ENCODE data around the gene DLGAP1.
A peak's percentile ranks its signal among the peaks of the same experiment; 100 is the strongest.

The DLGAP1 gene

DNA sequence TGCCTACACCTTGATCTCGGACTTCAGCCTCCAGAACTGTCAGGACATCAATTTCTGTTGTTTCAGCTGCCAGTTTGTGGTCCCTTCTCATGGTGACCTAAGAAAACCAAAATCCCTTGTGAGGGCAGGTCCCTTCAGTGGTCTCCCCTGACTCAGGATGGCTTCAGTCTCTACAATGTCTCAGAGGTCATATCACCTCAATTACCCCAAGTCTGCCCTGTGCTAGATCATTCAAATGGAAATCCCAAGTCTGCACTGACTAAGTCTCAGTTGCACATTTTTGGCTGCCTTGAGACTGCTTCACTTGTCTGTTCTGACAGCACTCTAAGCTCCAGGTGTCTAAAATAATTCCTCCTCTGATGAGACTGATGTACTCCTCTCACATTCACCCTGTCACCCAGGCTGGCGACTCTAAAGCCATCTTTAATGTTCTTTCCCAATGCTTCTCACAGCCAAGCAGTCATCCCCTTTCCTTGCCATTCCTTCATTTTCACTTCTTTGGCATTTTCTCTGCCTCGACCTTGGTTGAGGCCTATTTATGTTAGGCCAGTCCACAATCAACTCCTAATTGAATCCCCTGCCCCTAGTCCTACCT, 470.8 kb downstream of the DLGAP1 start:
- no peak for DNase-seq

DNA sequence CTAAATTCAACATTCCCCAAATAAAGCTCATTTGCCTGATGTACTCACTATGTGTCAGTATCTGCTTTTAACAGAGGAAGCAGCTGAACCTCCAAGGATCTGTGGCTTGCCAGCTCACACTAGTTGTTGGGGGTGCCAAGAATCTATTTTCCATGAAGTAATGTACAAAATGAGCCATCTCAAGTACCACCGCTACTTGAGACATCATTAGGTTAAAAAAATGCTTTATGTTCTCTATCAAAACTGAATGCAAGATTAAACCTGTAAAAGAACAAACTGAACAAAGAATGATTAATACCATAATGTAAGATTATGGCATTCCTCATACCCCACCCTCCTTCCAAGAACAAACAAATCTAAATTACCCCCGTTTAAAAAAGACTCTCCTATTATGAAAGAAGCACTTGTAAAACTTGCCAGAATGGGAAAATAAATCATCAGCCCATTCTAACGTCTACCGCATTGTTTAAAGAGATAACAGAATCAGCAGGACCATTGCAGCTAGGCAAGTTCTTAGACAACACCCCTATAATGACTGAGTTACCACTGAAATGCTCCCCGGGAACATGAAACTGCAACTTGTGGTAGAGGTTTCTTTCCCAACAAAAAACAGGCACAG, 471.6 kb downstream of the DLGAP1 start:
- DNase-seq, result no peak

GRCh38 chr18:3982541-3982940, 472.6 kb downstream of the DLGAP1 start:
- no peak for DNase-seq

DNA sequence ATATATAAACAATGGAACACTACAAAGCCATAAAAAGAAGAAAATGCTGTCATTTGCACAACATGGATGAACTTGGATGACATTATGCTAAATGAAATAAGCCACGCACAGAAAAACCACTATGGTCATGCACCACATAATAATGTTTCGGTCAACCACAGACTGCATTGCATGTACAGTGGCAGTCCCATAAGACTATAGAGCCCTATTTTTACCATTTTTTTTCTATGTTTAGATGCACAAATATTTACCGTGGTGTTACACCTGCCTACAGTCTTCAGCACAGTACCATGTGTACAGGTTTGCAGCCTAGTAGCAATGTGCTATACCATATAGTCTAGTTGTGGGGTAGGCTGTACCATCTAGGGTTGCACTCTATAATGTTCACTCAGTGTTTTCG, 476.1 kb downstream of the DLGAP1 start:
- DNase-seq, result no peak

DNA sequence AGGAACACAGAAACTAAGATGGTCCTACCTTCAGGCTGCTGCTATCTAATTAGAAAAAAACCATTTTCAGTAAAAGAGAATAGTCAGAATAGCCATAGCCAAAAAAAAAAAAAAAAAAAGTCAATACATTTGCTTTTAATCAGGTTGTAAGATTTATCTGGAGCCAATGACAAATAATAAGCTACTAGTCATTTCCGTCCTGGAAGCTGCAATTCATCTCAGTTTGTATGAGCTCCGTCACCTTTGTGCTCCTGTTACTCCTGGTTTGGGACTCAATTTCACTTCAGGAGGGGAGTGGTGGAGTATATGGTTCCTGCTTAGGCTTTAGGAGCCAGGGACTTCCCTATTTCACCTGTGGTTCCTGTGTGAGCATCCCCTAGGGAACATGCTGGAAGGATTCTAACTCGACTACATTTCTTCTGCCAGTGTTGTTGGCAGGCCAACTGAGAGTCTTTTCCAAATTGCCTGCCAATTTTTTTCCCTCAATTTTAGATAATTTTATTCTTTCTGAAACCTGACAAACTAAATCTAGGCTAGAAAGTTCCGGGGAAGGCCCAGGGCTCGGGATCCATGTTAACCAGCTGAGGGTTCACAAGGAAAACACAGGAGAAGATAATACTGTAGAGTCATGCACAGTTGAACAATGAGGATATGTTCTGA, 481.8 kb downstream of the DLGAP1 start:
- DNase-seq, result no peak

DNA sequence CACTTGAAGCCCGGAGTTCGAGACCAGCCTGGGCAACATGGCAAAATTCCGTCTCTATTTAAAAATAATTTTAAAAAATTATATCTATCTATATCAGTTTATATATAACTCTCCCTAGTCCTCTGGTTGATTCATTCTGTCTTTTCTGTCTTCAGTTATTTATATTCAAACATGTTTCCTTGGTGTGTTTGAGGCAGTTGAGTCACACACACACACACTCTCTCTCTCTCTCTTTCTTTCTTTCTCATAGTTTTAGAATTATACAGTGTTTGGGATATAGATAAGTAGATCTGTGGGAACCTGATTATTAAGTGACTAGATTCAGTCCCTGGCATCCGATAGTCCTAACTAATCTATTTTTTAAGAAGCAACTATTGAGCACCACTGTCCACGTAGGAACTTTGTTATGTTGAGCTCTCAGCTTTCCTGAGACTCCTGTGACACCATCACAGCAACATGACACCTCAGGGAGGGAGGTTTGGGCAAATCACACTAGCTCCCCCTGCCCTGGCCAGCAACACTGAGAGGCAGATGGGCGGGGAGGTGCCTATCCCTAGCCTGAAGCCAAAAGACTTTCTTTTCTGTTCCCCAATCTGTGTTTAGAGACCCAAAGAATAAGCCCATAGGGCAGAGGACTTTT, 482.7 kb downstream of the DLGAP1 start:
- no peak for DNase-seq

DNA sequence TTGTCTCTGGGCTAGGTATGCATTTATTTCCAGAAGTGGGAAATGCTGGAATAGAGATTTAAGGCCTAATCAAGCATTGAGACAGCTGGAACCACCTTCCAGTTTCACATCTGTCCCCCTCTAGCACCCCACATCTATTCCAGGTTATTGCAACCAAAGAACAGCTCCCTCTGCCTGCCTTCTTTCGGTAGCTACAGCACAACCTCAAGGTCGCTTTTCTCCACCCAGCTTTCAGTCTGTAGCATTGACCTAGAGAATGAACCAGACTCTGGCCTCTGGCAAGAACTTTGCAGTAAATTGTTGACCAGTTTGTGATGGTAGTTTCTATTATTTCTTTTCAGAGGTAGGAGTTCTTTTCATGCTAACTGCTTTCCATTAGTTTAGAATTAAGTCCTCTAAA, 484.2 kb downstream of the DLGAP1 start:
- no peak for DNase-seq

DNA sequence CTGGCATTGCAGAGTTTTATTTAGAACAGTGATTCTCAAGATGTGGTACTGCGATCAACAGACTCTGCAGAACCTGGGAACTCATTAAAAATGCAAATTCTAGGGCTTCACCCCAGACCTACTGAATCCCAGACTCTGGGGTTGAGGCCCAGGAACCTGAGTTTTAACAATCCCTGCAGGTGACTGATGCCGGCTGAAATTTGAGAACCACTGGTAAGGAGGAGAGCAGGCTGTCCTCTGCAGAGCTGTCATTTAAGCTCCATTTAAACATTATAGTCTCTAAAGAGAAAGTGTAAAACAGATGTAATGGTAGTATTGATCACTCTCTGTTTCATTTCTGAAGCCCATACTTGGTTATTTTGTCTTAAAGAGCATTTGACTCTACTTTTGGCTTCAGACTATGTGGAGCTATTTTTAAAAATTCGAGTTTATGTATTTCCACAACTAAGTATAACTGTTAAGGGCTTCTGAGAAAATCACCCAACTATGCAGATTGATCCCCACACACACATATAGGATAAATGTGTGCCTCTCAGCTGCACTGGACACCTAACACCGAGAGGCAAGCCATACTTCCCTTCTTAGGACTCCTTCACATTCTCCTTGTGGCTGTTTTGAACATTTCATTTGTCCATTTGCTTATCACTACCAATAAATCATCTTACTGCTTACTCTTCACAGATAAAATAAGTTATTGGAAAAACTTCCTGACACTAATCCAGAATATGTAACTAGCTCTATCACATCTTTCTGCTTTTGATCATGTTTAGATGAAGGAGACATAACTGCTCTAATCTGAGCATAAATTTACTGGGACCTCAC, 487.5 kb downstream of the DLGAP1 start:
- peak in 1 of 2 experiments; percentile 18 for DNase-seq

DNA sequence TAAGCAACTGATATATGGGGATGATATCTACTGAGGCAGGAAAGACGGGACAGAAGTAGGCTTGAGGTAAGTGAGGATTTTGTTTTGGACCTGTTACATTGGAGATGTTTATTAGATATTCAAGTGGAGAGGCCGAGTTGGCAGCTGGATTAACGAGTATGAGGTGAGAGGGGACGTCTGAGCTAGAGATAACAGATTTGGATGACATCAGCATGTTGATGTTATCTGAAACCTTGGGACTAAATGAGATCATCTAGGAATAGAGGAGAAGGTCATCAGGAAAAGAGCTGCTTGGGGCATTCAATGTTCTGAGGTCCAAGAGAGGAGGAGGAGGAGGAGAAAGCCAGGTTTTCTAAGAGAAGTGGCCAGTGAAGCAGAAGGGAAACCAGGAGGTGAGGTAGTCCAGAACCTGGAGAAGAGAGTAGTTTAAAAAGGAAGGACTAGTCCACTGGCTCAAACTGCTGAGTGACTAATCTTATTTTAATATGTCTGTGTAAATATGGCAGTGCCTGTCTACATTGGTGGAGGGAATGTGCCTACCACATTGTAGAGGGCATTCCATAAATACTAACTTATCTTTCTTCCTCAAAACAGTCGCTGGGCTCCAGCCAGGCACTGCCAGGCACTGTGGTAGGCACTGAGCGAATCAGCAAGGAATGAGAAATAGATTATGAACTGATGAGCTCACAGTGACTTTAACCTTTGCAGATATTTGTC, 488.3 kb downstream of the DLGAP1 start:
- no peak for DNase-seq

GRCh38 chr18:3966246-3966641, 488.9 kb downstream of the DLGAP1 start:
- no peak for DNase-seq

GRCh38 chr18:3960977-3961376, 494.1 kb downstream of the DLGAP1 start:
- DNase-seq, result no peak

DNA sequence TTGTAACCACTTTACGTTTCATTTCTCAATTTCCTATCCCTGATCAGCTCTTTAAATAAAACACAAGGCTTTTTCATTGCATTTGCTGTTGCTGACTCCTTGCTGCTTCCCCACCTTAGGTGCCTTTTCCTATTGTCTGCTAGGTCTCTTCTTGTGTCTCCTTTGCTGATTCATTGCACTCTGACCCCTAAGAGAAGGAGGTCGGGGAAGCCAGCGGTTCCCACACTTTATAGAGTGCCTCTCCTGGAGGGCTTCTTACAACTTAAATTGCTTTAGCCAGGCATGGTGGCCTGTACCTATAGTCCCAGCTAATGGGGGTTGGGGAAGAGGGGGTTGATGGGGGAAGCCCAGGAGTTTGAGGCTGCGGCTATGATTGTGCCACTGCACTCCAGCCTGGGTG, 495.0 kb downstream of the DLGAP1 start:
- DNase-seq, result no peak

DNA sequence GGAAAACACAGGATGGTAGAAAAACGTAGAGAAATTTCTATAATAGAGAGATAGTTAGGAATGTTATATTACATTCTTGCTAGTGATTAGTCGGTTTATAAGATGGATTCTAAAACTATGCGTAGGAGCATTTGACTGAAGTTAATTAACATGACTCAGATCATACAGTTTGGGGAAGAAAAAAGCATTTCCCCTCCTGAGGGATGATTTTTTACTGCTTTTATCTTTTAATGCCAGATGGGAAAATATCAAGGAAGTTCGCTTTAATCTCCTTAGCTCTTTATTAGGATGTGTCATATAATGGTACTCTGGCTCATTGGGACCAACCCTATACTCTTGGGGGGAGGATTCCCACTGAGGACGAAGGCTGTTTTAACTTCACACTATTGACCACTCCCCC, 503.1 kb downstream of the DLGAP1 start:
- no peak for DNase-seq

GRCh38 chr18:3950668-3951404, 504.3 kb downstream of the DLGAP1 start:
- DNase-seq, result no peak

DNA sequence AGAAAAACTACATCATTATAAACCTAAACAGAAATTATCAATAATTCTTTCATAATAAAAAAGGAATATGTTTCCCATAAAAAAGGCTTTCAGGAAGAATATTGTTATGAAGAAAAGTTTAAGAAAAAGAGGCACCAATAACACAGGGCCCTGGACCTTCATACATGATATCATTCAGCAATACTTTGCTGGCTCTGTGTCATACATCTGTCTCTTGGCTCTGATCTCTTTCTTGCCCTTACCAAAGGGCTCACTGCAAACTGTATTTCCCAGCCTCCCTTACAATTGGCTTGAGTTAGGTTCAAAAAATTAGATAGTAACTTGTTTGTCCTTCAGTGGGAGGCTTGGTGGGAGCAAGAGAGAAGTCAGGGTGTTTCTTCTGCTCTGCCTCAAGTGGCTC, 506.1 kb downstream of the DLGAP1 start:
- no peak for DNase-seq

GRCh38 chr18:3947383-3947782, 507.7 kb downstream of the DLGAP1 start:
- DNase-seq, result no peak

- DNase-seq, result no peak
Observed at GRCh38 chr18:3935305-3935704, 519.8 kb downstream of the DLGAP1 start.

DNA sequence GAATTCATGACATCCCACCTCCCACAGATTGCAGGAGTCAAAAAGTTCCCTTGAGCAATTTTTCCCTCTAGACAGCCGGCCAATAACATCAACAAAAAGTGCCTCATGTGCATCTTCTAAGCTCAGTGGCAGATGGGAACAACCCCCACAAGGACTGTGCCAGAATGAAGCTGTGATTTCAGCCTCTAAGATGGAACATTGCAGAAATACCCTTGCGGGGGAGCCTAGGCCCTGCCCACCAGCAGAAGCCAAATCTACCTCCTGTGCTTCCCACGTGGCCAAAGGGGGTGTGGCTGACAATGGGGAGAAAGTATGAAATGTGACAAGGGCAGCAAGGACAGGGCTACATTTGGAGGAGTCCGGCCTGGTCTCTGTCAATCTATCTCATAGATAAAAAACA, 522.8 kb downstream of the DLGAP1 start:
- no peak for DNase-seq

- DNase-seq, result no peak
Observed at GRCh38 chr18:3931542-3932112, 523.5 kb downstream of the DLGAP1 start.

- no peak for DNase-seq
Observed at GRCh38 chr18:3931013-3931315, 524.1 kb downstream of the DLGAP1 start.

- no peak for DNase-seq
Observed at GRCh38 chr18:3930126-3931012, 524.7 kb downstream of the DLGAP1 start.
